HepG2 (cell line): ENCODE measurements around the gene GRIFIN. TPM values are rescaled to one million over a fixed set of nuclear protein-coding genes. Genes with fewer than 3 reads are reported as not detected.
A peak's percentile ranks its signal among the peaks of the same experiment; 100 is the strongest.

Source experiments
- ARHGAP35 ChIP-seq: sonication (generic); formaldehyde crosslinking; IDR thresholded peaks from 2 replicates; pipeline ENCODE4 v1.9.0; 2022; ENCODE audit warnings: mild to moderate bottlenecking, inconsistent platforms, moderate library complexity, missing genetic modification reagents, borderline replicate concordance
- ARID3A ChIP-seq: IDR thresholded peaks from 2 replicates; pipeline ENCODE4 v1.6.1; 2012; ENCODE audit warnings: low read depth, low read length, improper control_type of control experiment
- FOXJ3 ChIP-seq: sonication (generic); formaldehyde crosslinking; IDR thresholded peaks from 2 replicates; pipeline ENCODE4 v1.4.0; 2020; ENCODE audit warnings: missing genetic modification reagents, mild to moderate bottlenecking, borderline replicate concordance
- GABPA ChIP-seq, 2 experiments: IDR thresholded peaks; 2 replicates each; pipeline ENCODE4 v1.6.1; 2011 to 2016; ENCODE audit warnings: low read depth in 2 of 2, low read length in 1 of 2, missing biosample characterization in 1 of 2, missing genetic modification characterization in 1 of 2
- IKZF5 ChIP-seq: IDR thresholded peaks from 2 replicates; pipeline ENCODE4 v1.6.1; 2018; ENCODE audit warnings: missing genetic modification reagents, mild to moderate bottlenecking, missing compliant biosample characterization
- SETDB1 ChIP-seq: sonication (generic); formaldehyde crosslinking; IDR thresholded peaks from 2 replicates; pipeline ENCODE4 v1.5.1; 2020; ENCODE audit warnings: missing genetic modification reagents, mild to moderate bottlenecking, borderline replicate concordance
- SPEN ChIP-seq: sonication (generic); formaldehyde crosslinking; IDR thresholded peaks from 2 replicates; pipeline ENCODE4 v1.5.1; 2020; ENCODE audit warnings: low read depth, mild to moderate bottlenecking, missing genetic modification reagents
- ZNF276 ChIP-seq: sonication (generic); formaldehyde crosslinking; IDR thresholded peaks from 2 replicates; pipeline ENCODE4 v1.4.0; 2020; ENCODE audit warnings: mild to moderate bottlenecking, low read depth, missing genetic modification reagents
- ZNF407 ChIP-seq: sonication (generic); formaldehyde crosslinking; IDR thresholded peaks from one replicate; pipeline ENCODE4 v1.5.1; 2020; ENCODE audit warnings: mild to moderate bottlenecking, missing genetic modification reagents; ENCODE audit errors: not compliant biosample characterization
- ZNF543 ChIP-seq: sonication (generic); formaldehyde crosslinking; IDR thresholded peaks from 2 replicates; pipeline ENCODE4 v1.4.0; 2020; ENCODE audit warnings: mild to moderate bottlenecking, missing genetic modification reagents
- ZNF761 ChIP-seq: sonication (generic); formaldehyde crosslinking; conservative IDR thresholded peaks from 2 replicates; pipeline ENCODE4 v1.4.0; 2020; ENCODE audit warnings: mild to moderate bottlenecking, missing genetic modification reagents
- ZNF883 ChIP-seq: sonication (generic); formaldehyde crosslinking; IDR thresholded peaks from 2 replicates; pipeline ENCODE4 v1.5.1; 2020; ENCODE audit warnings: mild to moderate bottlenecking, missing genetic modification reagents; ENCODE audit errors: not compliant biosample characterization
- polyA plus RNA-seq, 8 experiments: library from polyadenylated mRNA; depleted of rRNA in 3 of 8; stranded (reverse) in 7 of 8; unstranded in 1 of 8; fragments of >200 nt; fragmentation: Illumina TruSeq in 4 of 8; extraction: Trizol in 4 of 8; gene quantifications; 2 replicates each; pipeline versions ENCODE4 v1.2.1 to v1.2.3, GENCODE V29; 2011 to 2016; ENCODE audit warnings: low read depth in 4 of 8, missing spikeins in 1 of 8, mixed read lengths in 1 of 8; ENCODE audit not compliant: insufficient read depth in 1 of 8
- total RNA-seq, 5 experiments: library from RNA; depleted of rRNA; stranded (reverse); fragments of >200 nt; fragmentation: Illumina TruSeq; extraction: Trizol; gene quantifications; 2 replicates each; pipeline ENCODE4 v1.2.3, GENCODE V29; 2016; ENCODE audit warnings: low read depth in 1 of 5

Gene GRIFIN
- total and polyA plus RNA-seq, 2 of the 13 experiments (the other 11 are each of a cell fraction or from before 2014, with no cell fraction given), result not detected

- TF ChIP-seq ARID3A (peak; percentile 29; the same call in 1 of the 2 replicates), ZNF543 (CRISPR knock-in tag) (peak; percentile 70; the same call in 1 of the 2 replicates), ZNF407 (CRISPR knock-in tag) (no peak), SPEN (CRISPR knock-in tag) (0 out of 2 replicates have a peak, but pooled peaks have one; percentile 33), ZNF761 (peak; percentile 88; the same call in 1 of the 2 replicates), ARHGAP35 (peak; percentile 36; the same call in 1 of the 2 replicates), IKZF5 (peak; percentile 42; the same call in 1 of the 2 replicates), GABPA (IDR thresholded peaks at IDR 0.05; ENCODE audit: low read depth, low read length) (no peak), GABPA (CRISPR knock-in tag; IDR thresholded peaks at IDR 0.05; ENCODE audit: low read depth) (no peak), ZNF883 (CRISPR knock-in tag) (no peak), FOXJ3 (CRISPR knock-in tag) (no peak), ZNF276 (CRISPR knock-in tag) (peak; percentile 80), SETDB1 (CRISPR knock-in tag) (no peak)
Measured at GRCh38 chr7:2451171-2452073, 24.8 kb downstream of the GRIFIN start (continued).
